Neural cell (in vitro differentiated cells): ENCODE results near the gene MFSD6L. TPM values are rescaled to one million over a fixed set of nuclear protein-coding genes. Genes with fewer than 3 reads are reported as not detected.

ENCODE experiments used
- H2AFZ ChIP-seq: fragments of 200-600, 300-800 bp; sonication (generic), shearing (Covaris generic); 2 replicates; pipeline ENCODE4 v1.6.0; 2014; ENCODE audit warnings: low read depth, mild to moderate bottlenecking, antibody characterized with exemption, low read length, moderate library complexity
- H3F3A ChIP-seq: fragments of 200-600 bp; shearing (Covaris generic); 2 replicates; pipeline ENCODE4 v1.6.1; 2016; ENCODE audit warnings: mild to moderate bottlenecking, moderate library complexity, mixed read lengths, antibody characterized with exemption, low read length; ENCODE audit not compliant: insufficient read depth, poor library complexity, severe bottlenecking
- H3K27ac ChIP-seq: fragments of 200-600, 300-800 bp; sonication (generic), shearing (Covaris generic); 2 replicates; pipeline ENCODE4 v1.5.1; 2014; ENCODE audit warnings: mild to moderate bottlenecking, low read length, moderate library complexity
- H3K27me3 ChIP-seq: fragments of 300-800, 200-600 bp; sonication (generic), shearing (Covaris generic); 2 replicates; pipeline ENCODE4 v1.6.0; 2014; ENCODE audit warnings: mild to moderate bottlenecking, low read depth, low read length, moderate library complexity; ENCODE audit not compliant: insufficient read depth
- H3K36me3 ChIP-seq: fragments of 300-800, 200-600 bp; sonication (generic), shearing (Covaris generic); 2 replicates; pipeline ENCODE4 v1.5.1; 2014; ENCODE audit warnings: mild to moderate bottlenecking, antibody characterized with exemption, low read length, moderate library complexity; ENCODE audit not compliant: insufficient read depth
- H3K4me2 ChIP-seq: fragments of 300-800, 200-600 bp; sonication (generic), shearing (Covaris generic); 2 replicates; pipeline ENCODE4 v1.6.0; 2014; ENCODE audit warnings: mild to moderate bottlenecking, low read length
- H3K4me3 ChIP-seq: fragments of 300-800, 200-600 bp; sonication (generic), shearing (Covaris generic); 2 replicates; pipeline ENCODE4 v1.5.1; 2014; ENCODE audit warnings: mild to moderate bottlenecking, low read length, moderate library complexity
- H3K79me2 ChIP-seq: fragments of 200-600 bp; shearing (Covaris generic); replicated peaks from 2 replicates; pipeline ENCODE4 v1.6.0; 2014; ENCODE audit warnings: mild to moderate bottlenecking, low read length, moderate library complexity; ENCODE audit not compliant: insufficient read depth
- H3K9ac ChIP-seq: fragments of 300-800, 200-600 bp; sonication (generic), shearing (Covaris generic); 2 replicates; pipeline ENCODE4 v1.6.1; 2016; ENCODE audit warnings: mild to moderate bottlenecking, low read length, mixed read lengths
- H3K9me2 ChIP-seq: fragments of 200-600 bp; shearing (Covaris generic); 2 replicates; pipeline ENCODE4 v1.6.1; 2016; ENCODE audit warnings: mild to moderate bottlenecking, low read length, mixed read lengths; ENCODE audit not compliant: insufficient read depth
- H3K9me3 ChIP-seq: fragments of 200-600, 300-800 bp; sonication (generic), shearing (Covaris generic); 2 replicates; pipeline ENCODE4 v1.6.1; 2016; ENCODE audit warnings: mild to moderate bottlenecking, mixed run types, low read length, moderate library complexity, mixed read lengths
- H4K20me1 ChIP-seq: fragments of 200-600 bp; shearing (Covaris generic); 2 replicates; pipeline ENCODE4 v1.6.1; 2016; ENCODE audit warnings: mild to moderate bottlenecking, mixed run types; ENCODE audit not compliant: insufficient read depth
- EP300 ChIP-seq: fragments of 450-650 bp; conservative IDR thresholded peaks from 2 replicates; pipeline ENCODE4 v1.6.1; 2014; ENCODE audit warnings: antibody characterized with exemption, mild to moderate bottlenecking, moderate library complexity; ENCODE audit not compliant: poor library complexity, severe bottlenecking
- EZH2 ChIP-seq: fragments of 200-600, 300-800 bp; shearing (Covaris generic), sonication (generic); IDR thresholded peaks from 2 replicates; pipeline ENCODE4 v1.6.1; 2014; ENCODE audit warnings: antibody characterized with exemption, low read length, borderline replicate concordance, mild to moderate bottlenecking; ENCODE audit not compliant: insufficient read depth, poor library complexity, severe bottlenecking
- MXI1 ChIP-seq: fragments of 450-650 bp; conservative IDR thresholded peaks from 2 replicates; pipeline ENCODE4 v1.6.1; 2014; ENCODE audit warnings: antibody characterized with exemption, mild to moderate bottlenecking; ENCODE audit not compliant: poor library complexity, severe bottlenecking
- POLR2AphosphoS5 ChIP-seq: IDR thresholded peaks from 2 replicates; pipeline ENCODE4 v1.6.1; 2012
- RAD21 ChIP-seq: fragments of 450-650 bp; conservative IDR thresholded peaks from 2 replicates; pipeline ENCODE4 v1.6.1; 2014; ENCODE audit warnings: antibody characterized with exemption, mild to moderate bottlenecking, moderate library complexity
- SMC3 ChIP-seq: fragments of 450-650 bp; conservative IDR thresholded peaks from 2 replicates; pipeline ENCODE4 v1.6.1; 2014; ENCODE audit warnings: antibody characterized with exemption, mild to moderate bottlenecking, moderate library complexity; ENCODE audit not compliant: poor library complexity
- TAF1 ChIP-seq: IDR thresholded peaks from 2 replicates; pipeline ENCODE4 v1.6.1; 2012; ENCODE audit warnings: low read depth
- polyA plus RNA-seq: library from polyadenylated mRNA; depleted of rRNA; stranded (reverse); fragments of >200 nt; gene quantifications from 2 replicates; pipeline ENCODE4 v1.2.3, GENCODE V29; 2014
- TF ChIP-seq, protein P1 (sequence below): fragments of 450-650 bp; IDR thresholded peaks from 2 replicates; pipeline ENCODE4 v1.5.1; 2014; ENCODE audit warnings: antibody characterized with exemption, mild to moderate bottlenecking, moderate library complexity; ENCODE audit not compliant: poor library complexity, severe bottlenecking
- TF ChIP-seq, protein P2 (sequence below): IDR thresholded peaks from 2 replicates; pipeline ENCODE4 v1.6.1; 2012; ENCODE audit warnings: borderline replicate concordance

MFSD6L gene
- polyA plus RNA-seq, 1 donor from 2014 or later: not detected

DNA sequence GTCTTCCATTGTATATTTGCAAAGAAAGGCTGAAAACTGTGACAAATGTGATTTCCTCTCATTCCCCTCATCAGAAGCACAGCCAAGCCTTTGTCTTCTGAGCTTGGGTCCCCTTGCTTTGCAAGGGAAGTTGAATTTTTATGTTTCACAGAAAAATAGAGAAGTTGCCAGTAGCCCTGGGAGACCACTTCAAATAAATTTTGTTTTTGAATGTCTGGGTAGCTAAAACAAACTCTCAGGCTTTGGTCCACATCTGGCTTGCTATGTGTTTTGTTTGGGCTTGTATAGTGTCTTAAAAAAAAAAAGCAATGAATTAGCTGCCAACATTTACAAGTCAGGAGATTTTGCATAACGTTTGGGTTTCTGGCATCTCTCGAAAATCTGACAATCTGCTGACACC lies 44.2 kb upstream of the MFSD6L start:
- H3K4me3 ChIP-seq: no peak overlapping the region
- H4K20me1 ChIP-seq: no peaks in the 10 kb centered on the region
- no peaks in the 10 kb centered on the region for H3K79me2 ChIP-seq
- H3K36me3 ChIP-seq: no peaks in the 10 kb centered on the region
- H3K4me2 ChIP-seq: no peak overlapping the region
- H3K27ac ChIP-seq: no peak overlapping the region
- no peaks in the 10 kb centered on the region for H3K27me3 ChIP-seq
- TF ChIP-seq RAD21: no peak
- no peak for TF ChIP-seq EZH2
- no peak for TF ChIP-seq EP300
- no peak for TF ChIP-seq SMC3
- TF ChIP-seq, protein P1, sequence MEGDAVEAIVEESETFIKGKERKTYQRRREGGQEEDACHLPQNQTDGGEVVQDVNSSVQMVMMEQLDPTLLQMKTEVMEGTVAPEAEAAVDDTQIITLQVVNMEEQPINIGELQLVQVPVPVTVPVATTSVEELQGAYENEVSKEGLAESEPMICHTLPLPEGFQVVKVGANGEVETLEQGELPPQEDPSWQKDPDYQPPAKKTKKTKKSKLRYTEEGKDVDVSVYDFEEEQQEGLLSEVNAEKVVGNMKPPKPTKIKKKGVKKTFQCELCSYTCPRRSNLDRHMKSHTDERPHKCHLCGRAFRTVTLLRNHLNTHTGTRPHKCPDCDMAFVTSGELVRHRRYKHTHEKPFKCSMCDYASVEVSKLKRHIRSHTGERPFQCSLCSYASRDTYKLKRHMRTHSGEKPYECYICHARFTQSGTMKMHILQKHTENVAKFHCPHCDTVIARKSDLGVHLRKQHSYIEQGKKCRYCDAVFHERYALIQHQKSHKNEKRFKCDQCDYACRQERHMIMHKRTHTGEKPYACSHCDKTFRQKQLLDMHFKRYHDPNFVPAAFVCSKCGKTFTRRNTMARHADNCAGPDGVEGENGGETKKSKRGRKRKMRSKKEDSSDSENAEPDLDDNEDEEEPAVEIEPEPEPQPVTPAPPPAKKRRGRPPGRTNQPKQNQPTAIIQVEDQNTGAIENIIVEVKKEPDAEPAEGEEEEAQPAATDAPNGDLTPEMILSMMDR: no peak
- TF ChIP-seq TAF1: no peak
- no peak for TF ChIP-seq POLR2AphosphoS5
- no peak for TF ChIP-seq MXI1
- TF ChIP-seq, protein P2, sequence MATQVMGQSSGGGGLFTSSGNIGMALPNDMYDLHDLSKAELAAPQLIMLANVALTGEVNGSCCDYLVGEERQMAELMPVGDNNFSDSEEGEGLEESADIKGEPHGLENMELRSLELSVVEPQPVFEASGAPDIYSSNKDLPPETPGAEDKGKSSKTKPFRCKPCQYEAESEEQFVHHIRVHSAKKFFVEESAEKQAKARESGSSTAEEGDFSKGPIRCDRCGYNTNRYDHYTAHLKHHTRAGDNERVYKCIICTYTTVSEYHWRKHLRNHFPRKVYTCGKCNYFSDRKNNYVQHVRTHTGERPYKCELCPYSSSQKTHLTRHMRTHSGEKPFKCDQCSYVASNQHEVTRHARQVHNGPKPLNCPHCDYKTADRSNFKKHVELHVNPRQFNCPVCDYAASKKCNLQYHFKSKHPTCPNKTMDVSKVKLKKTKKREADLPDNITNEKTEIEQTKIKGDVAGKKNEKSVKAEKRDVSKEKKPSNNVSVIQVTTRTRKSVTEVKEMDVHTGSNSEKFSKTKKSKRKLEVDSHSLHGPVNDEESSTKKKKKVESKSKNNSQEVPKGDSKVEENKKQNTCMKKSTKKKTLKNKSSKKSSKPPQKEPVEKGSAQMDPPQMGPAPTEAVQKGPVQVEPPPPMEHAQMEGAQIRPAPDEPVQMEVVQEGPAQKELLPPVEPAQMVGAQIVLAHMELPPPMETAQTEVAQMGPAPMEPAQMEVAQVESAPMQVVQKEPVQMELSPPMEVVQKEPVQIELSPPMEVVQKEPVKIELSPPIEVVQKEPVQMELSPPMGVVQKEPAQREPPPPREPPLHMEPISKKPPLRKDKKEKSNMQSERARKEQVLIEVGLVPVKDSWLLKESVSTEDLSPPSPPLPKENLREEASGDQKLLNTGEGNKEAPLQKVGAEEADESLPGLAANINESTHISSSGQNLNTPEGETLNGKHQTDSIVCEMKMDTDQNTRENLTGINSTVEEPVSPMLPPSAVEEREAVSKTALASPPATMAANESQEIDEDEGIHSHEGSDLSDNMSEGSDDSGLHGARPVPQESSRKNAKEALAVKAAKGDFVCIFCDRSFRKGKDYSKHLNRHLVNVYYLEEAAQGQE: no peak
- H2AFZ ChIP-seq: no peak overlapping the region
- no peak overlapping the region for H3K9ac ChIP-seq
- no peaks in the 10 kb centered on the region for H3F3A ChIP-seq
- no peaks in the 10 kb centered on the region for H3K9me2 ChIP-seq
- H3K9me3 ChIP-seq: no peaks in the 10 kb centered on the region

DNA sequence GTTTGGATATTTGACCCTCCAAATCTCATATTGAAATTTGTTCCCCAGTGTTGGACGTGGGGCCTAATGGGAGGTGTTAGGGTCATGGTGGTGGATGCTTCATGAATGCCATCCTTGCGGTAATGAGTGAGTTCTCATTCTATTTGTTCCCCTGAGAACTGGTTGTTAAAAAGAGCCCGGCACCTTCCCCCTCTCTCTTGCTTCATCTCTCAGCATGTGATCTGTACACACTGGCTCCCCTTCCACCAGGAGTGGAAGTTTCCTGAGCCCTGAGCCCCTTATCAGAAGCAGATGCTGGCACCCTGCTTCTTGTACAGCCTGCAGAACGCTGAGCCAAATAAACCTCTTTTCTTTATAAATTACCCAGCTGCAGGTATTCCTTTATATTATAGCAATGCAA lies 42.7 kb upstream of the MFSD6L start:
- no peaks in the 10 kb centered on the region for H3K36me3 ChIP-seq
- H3K9me3 ChIP-seq: no peaks in the 10 kb centered on the region
- H3K9ac ChIP-seq: no peak overlapping the region
- H3F3A ChIP-seq: no peaks in the 10 kb centered on the region
- H3K79me2 ChIP-seq: no peaks in the 10 kb centered on the region
- H3K4me3 ChIP-seq: no peak overlapping the region
- H2AFZ ChIP-seq: no peak overlapping the region
- no peak overlapping the region for H3K4me2 ChIP-seq
- no peaks in the 10 kb centered on the region for H3K27me3 ChIP-seq
- H4K20me1 ChIP-seq: no peaks in the 10 kb centered on the region
- H3K9me2 ChIP-seq: no peaks in the 10 kb centered on the region
- TF ChIP-seq EP300: no peak
- no peak for TF ChIP-seq SMC3
- no peak for TF ChIP-seq POLR2AphosphoS5
- TF ChIP-seq MXI1: no peak
- no peak for TF ChIP-seq RAD21
- TF ChIP-seq, protein P2: no peak
- TF ChIP-seq EZH2: no peak
- no peak for TF ChIP-seq TAF1
- TF ChIP-seq, protein P1: no peak
- no peak overlapping the region for H3K27ac ChIP-seq
